ENCODE measurements around the gene PARD6B.
"Not testable (repeated sequence)": the region's sequence is repeated elsewhere in the genome, so short reads cannot be mapped to it uniquely, and the experiment has no call there.

Gene PARD6B

GRCh38 chr20:50772420-50773185, 41.2 kb downstream of the PARD6B start:
- Histone ChIP-seq H3K27me3 (ENCODE audit: control insufficient read depth in 5 of 5, insufficient read depth in 4 of 5, low read length in 5 of 5) (peaks cover 0 to 6% (median 3%) of the 10 kb centered on the region in 5 donors), H3K9ac (ENCODE audit: low read length in 5 of 5) (no peak overlapping the region), H3K4me3 (ENCODE audit: low read depth in 1 of 5, low read length in 5 of 5) (no peak overlapping the region), H3K9me3 (ENCODE audit: control insufficient read depth in 5 of 5, low read length in 5 of 5) (no peaks in the 10 kb centered on the region), H3K36me3 (ENCODE audit: control insufficient read depth in 5 of 5, insufficient read depth in 5 of 5, low read length in 5 of 5) (no peaks in the 10 kb centered on the region), H3K27ac (ENCODE audit: low read depth, low read length) (no peak overlapping the region), H3K4me1 (ENCODE audit: control insufficient read depth in 5 of 5, insufficient read depth in 5 of 5, low read length in 5 of 5) (no peaks in the 10 kb centered on the region)

- Histone ChIP-seq H3K27me3 (ENCODE audit: control insufficient read depth in 5 of 5, insufficient read depth in 4 of 5, low read length in 5 of 5) (peaks cover 3 to 6% (median 4%) of the 10 kb centered on the region in 5 donors), H3K4me1 (ENCODE audit: control insufficient read depth in 5 of 5, insufficient read depth in 5 of 5, low read length in 5 of 5) (no peaks in the 10 kb centered on the region), H3K9ac (ENCODE audit: low read length in 5 of 5) (no peak overlapping the region), H3K27ac (ENCODE audit: low read depth, low read length) (no peak overlapping the region), H3K9me3 (ENCODE audit: control insufficient read depth in 5 of 5, low read length in 5 of 5) (no peaks in the 10 kb centered on the region), H3K4me3 (ENCODE audit: low read depth in 1 of 5, low read length in 5 of 5) (no peak overlapping the region), H3K36me3 (ENCODE audit: control insufficient read depth in 5 of 5, insufficient read depth in 5 of 5, low read length in 5 of 5) (no peaks in the 10 kb centered on the region)
These were observed 43.1 kb downstream of the PARD6B start for GRCh38 chr20:50774515-50774914.

DNA sequence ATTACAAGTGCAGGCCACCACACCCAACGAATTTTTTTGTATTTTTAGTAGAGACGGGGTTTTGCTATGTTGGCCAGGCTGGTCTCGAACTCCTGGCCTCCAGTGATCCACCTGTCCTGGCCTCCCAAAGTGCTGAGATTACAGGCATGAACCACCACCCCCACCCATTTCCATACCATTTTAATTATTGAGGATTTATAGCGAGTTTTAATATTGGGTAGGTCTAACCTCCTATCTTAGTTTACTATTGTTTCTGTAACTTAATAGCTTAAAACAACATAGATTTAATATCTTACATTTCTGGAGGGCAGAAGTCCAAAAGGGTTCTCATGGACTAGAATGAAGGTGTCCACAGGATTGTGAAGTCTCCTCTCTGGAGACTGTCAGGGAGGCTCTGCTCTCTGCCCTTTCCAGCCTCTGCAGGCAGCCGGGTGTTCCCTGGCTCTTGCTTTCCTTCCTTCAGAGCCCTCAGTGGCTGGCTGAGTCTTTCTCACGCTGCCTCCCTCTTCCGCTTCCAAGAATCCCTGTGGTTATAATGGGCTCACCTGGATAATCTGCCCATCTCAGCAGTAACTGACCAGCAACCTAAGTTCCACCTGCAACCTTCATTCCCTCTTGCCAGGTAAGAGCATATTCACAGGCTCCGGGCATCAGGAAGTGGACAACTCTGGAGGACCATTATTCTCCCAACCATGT, 44.9 kb downstream of the PARD6B start:
- Histone ChIP-seq H3K4me1 (ENCODE audit: control insufficient read depth in 5 of 5, insufficient read depth in 5 of 5, low read length in 5 of 5) (no peaks in the 10 kb centered on the region), H3K36me3 (ENCODE audit: control insufficient read depth in 5 of 5, insufficient read depth in 5 of 5, low read length in 5 of 5) (no peaks in the 10 kb centered on the region), H3K9ac (ENCODE audit: low read length in 5 of 5) (no peak overlapping the region), H3K9me3 (ENCODE audit: control insufficient read depth in 5 of 5, low read length in 5 of 5) (no peaks in the 10 kb centered on the region), H3K4me3 (ENCODE audit: low read depth in 1 of 5, low read length in 5 of 5) (no peak overlapping the region), H3K27me3 (ENCODE audit: control insufficient read depth in 5 of 5, insufficient read depth in 4 of 5, low read length in 5 of 5) (peaks cover 3 to 6% (median 4%) of the 10 kb centered on the region in 5 donors), H3K27ac (ENCODE audit: low read depth, low read length) (no peak overlapping the region)

- H3K9ac ChIP-seq (ENCODE audit: low read length in 5 of 5): no peak overlapping the region
These were observed 46.0 kb downstream of the PARD6B start for GRCh38 chr20:50777373-50777772.

DNA sequence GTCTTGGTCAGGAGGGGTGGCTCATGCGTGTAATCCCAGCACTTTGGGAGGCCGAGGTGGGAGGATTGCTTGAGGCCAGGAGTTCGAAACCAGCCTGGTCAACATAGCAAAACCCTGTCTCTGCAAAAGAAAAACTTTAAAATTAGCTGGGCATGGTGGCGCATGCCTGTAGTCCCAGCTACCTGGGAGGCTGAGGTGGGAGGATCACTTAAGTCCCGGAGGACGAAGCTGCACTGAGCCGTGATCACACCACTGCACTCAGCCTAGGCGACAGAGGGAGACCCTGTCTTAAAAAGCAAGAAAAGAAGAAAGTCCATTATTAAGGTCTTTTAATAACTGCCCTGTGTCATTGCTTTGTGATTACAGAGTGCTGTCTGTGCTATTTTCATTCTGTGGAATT, 47.6 kb downstream of the PARD6B start:
- not testable (repeated sequence) for H3K4me1 ChIP-seq (ENCODE audit: control insufficient read depth in 5 of 5, insufficient read depth in 5 of 5, low read length in 5 of 5); H3K9me3 ChIP-seq (ENCODE audit: control insufficient read depth in 5 of 5, low read length in 5 of 5); H3K9ac ChIP-seq (ENCODE audit: low read length in 5 of 5); H3K36me3 ChIP-seq (ENCODE audit: control insufficient read depth in 5 of 5, insufficient read depth in 5 of 5, low read length in 5 of 5); H3K27me3 ChIP-seq (ENCODE audit: control insufficient read depth in 5 of 5, insufficient read depth in 4 of 5, low read length in 5 of 5); H3K4me3 ChIP-seq (ENCODE audit: low read depth in 1 of 5, low read length in 5 of 5); H3K27ac ChIP-seq (ENCODE audit: low read depth, low read length)

More at GRCh38 chr20:50777373-50777772, 46.0 kb downstream of the PARD6B start:
- Histone ChIP-seq H3K4me3 (ENCODE audit: low read depth in 1 of 5, low read length in 5 of 5) (no peak overlapping the region), H3K9me3 (ENCODE audit: control insufficient read depth in 5 of 5, low read length in 5 of 5) (no peaks in the 10 kb centered on the region), H3K27ac (ENCODE audit: low read depth, low read length) (no peak overlapping the region), H3K27me3 (ENCODE audit: control insufficient read depth in 5 of 5, insufficient read depth in 4 of 5, low read length in 5 of 5) (peaks cover 3 to 6% (median 4%) of the 10 kb centered on the region in 5 donors), H3K36me3 (ENCODE audit: control insufficient read depth in 5 of 5, insufficient read depth in 5 of 5, low read length in 5 of 5) (no peaks in the 10 kb centered on the region), H3K4me1 (ENCODE audit: control insufficient read depth in 5 of 5, insufficient read depth in 5 of 5, low read length in 5 of 5) (no peaks in the 10 kb centered on the region)

DNA sequence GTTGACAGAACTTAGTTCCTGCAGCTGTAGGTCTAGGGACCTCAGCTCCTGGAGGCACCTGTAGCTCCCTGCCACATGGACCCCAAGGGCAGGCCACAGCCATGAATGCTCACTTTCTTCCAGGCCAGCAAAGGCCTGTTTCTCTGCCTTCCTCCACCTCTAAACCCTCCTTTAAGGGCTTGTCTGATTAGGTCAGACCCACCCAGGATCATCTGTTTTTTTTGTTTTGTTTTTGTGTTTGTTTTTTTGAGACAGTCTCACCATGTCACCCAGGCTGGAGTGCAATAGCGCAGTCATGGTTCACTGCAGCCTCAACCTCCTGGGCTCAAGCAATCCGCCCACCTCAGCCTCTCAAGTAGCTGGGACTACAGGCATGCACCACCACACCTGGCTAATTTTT, 52.0 kb downstream of the PARD6B start:
- Histone ChIP-seq H3K36me3 (ENCODE audit: control insufficient read depth in 5 of 5, insufficient read depth in 5 of 5, low read length in 5 of 5) (no peaks in the 10 kb centered on the region), H3K4me1 (ENCODE audit: control insufficient read depth in 5 of 5, insufficient read depth in 5 of 5, low read length in 5 of 5) (peaks cover 0 to 5% (median 4%) of the 10 kb centered on the region in 5 donors), H3K9me3 (ENCODE audit: control insufficient read depth in 5 of 5, low read length in 5 of 5) (no peaks in the 10 kb centered on the region), H3K9ac (ENCODE audit: low read length in 5 of 5) (no peak overlapping the region), H3K27me3 (ENCODE audit: control insufficient read depth in 5 of 5, insufficient read depth in 4 of 5, low read length in 5 of 5) (peaks cover 0 to 5% (median 0%) of the 10 kb centered on the region in 5 donors), H3K4me3 (ENCODE audit: low read depth in 1 of 5, low read length in 5 of 5) (no peak overlapping the region), H3K27ac (ENCODE audit: low read depth, low read length) (no peak overlapping the region)

- H3K27ac ChIP-seq (ENCODE audit: low read depth, low read length): no peak overlapping the region
- no peaks in the 10 kb centered on the region for H3K9me3 ChIP-seq (ENCODE audit: control insufficient read depth in 5 of 5, low read length in 5 of 5)
- no peak overlapping the region for H3K4me3 ChIP-seq (ENCODE audit: low read depth in 1 of 5, low read length in 5 of 5)
- H3K27me3 ChIP-seq (ENCODE audit: control insufficient read depth in 5 of 5, insufficient read depth in 4 of 5, low read length in 5 of 5): peaks cover 0 to 5% (median 0%) of the 10 kb centered on the region in 5 donors
- peaks cover 0 to 10% (median 8%) of the 10 kb centered on the region in 5 donors for H3K4me1 ChIP-seq (ENCODE audit: control insufficient read depth in 5 of 5, insufficient read depth in 5 of 5, low read length in 5 of 5)
- H3K36me3 ChIP-seq (ENCODE audit: control insufficient read depth in 5 of 5, insufficient read depth in 5 of 5, low read length in 5 of 5): no peaks in the 10 kb centered on the region
- H3K9ac ChIP-seq (ENCODE audit: low read length in 5 of 5): no peak overlapping the region
These were observed 52.5 kb downstream of the PARD6B start for GRCh38 chr20:50783903-50784302.

GRCh38 chr20:50784464-50784863, 53.1 kb downstream of the PARD6B start:
- no peak overlapping the region for H3K27ac ChIP-seq (ENCODE audit: low read depth, low read length)
- no peak overlapping the region for H3K4me3 ChIP-seq (ENCODE audit: low read depth in 1 of 5, low read length in 5 of 5)
- no peaks in the 10 kb centered on the region for H3K36me3 ChIP-seq (ENCODE audit: control insufficient read depth in 5 of 5, insufficient read depth in 5 of 5, low read length in 5 of 5)
- no peak overlapping the region for H3K9ac ChIP-seq (ENCODE audit: low read length in 5 of 5)
- peaks cover 0 to 11% (median 8%) of the 10 kb centered on the region in 5 donors for H3K4me1 ChIP-seq (ENCODE audit: control insufficient read depth in 5 of 5, insufficient read depth in 5 of 5, low read length in 5 of 5)
- no peaks in the 10 kb centered on the region for H3K9me3 ChIP-seq (ENCODE audit: control insufficient read depth in 5 of 5, low read length in 5 of 5)
- H3K27me3 ChIP-seq (ENCODE audit: control insufficient read depth in 5 of 5, insufficient read depth in 4 of 5, low read length in 5 of 5): peaks cover 0 to 2% (median 0%) of the 10 kb centered on the region in 5 donors

DNA sequence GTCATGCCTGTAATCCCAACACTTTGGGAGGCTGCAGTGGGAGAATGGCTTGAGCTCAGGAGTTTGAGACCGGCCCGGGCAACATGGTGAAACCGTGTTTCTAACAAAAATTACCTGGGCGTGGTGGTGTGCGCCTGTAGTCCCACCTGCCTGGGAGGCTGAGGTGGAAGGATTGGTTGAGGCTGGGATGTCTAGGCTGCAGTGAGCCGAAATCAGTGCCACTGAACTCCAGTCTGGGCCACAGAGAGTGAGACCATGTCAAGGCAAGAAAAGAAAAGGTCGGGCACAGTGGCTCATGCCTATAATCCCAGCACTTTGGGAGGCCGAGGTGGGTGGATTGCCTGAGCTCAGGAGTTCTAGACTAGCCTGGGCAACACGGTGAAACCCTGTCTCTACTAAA, 55.3 kb downstream of the PARD6B start:
- no peaks in the 10 kb centered on the region for H3K9me3 ChIP-seq (ENCODE audit: control insufficient read depth in 5 of 5, low read length in 5 of 5)
- H3K36me3 ChIP-seq (ENCODE audit: control insufficient read depth in 5 of 5, insufficient read depth in 5 of 5, low read length in 5 of 5): no peaks in the 10 kb centered on the region
- peaks cover 0 to 20% (median 16%) of the 10 kb centered on the region in 5 donors for H3K4me1 ChIP-seq (ENCODE audit: control insufficient read depth in 5 of 5, insufficient read depth in 5 of 5, low read length in 5 of 5)
- H3K27me3 ChIP-seq (ENCODE audit: control insufficient read depth in 5 of 5, insufficient read depth in 4 of 5, low read length in 5 of 5): peaks cover 0 to 2% (median 0%) of the 10 kb centered on the region in 5 donors
- no peak overlapping the region for H3K4me3 ChIP-seq (ENCODE audit: low read depth in 1 of 5, low read length in 5 of 5)
- H3K9ac ChIP-seq (ENCODE audit: low read length in 5 of 5): no peak overlapping the region
- H3K27ac ChIP-seq (ENCODE audit: low read depth, low read length): no peak overlapping the region

GRCh38 chr20:50787181-50787580, 55.8 kb downstream of the PARD6B start:
- Histone ChIP-seq H3K4me3 (ENCODE audit: low read depth in 1 of 5, low read length in 5 of 5) (no peak overlapping the region), H3K36me3 (ENCODE audit: control insufficient read depth in 5 of 5, insufficient read depth in 5 of 5, low read length in 5 of 5) (no peaks in the 10 kb centered on the region), H3K4me1 (ENCODE audit: control insufficient read depth in 5 of 5, insufficient read depth in 5 of 5, low read length in 5 of 5) (peaks cover 0 to 20% (median 16%) of the 10 kb centered on the region in 5 donors), H3K9me3 (ENCODE audit: control insufficient read depth in 5 of 5, low read length in 5 of 5) (no peaks in the 10 kb centered on the region), H3K27me3 (ENCODE audit: control insufficient read depth in 5 of 5, insufficient read depth in 4 of 5, low read length in 5 of 5) (peaks cover 0 to 2% (median 0%) of the 10 kb centered on the region in 5 donors), H3K9ac (ENCODE audit: low read length in 5 of 5) (no peak overlapping the region), H3K27ac (ENCODE audit: low read depth, low read length) (no peak overlapping the region)

All from subcutaneous abdominal adipose tissue (tissue), 5 donors.